ENCODE measurements around the gene ADCY3.
A peak's percentile ranks its signal among the peaks of the same experiment; 100 is the strongest.
"Not testable (repeated sequence)": the region's sequence is repeated elsewhere in the genome, so short reads cannot be mapped to it uniquely, and the experiment has no call there.

The ADCY3 gene

GRCh38 chr2:24805811-24806660, 114.0 kb downstream of the ADCY3 start:
- DNase-seq: not testable (repeated sequence)

DNA sequence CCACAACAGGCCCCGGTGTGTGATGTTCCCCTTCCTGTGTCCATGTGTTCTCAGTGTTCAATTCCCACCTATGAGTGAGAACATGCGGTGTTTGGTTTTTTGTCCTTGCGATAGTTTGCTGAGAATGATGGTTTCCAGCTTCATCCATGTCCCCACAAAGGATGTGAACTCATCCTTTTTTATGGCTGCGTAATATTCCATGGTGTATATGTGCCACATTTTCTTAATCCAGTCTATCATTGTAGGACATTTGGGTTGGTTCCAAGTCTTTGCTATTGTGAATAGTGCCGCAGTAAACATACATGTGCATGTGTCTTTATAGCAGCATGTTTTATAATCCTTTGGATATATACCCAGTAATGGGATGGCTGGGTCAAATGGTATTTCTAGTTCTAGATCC, 119.5 kb downstream of the ADCY3 start:
- not testable (repeated sequence) for DNase-seq

DNA sequence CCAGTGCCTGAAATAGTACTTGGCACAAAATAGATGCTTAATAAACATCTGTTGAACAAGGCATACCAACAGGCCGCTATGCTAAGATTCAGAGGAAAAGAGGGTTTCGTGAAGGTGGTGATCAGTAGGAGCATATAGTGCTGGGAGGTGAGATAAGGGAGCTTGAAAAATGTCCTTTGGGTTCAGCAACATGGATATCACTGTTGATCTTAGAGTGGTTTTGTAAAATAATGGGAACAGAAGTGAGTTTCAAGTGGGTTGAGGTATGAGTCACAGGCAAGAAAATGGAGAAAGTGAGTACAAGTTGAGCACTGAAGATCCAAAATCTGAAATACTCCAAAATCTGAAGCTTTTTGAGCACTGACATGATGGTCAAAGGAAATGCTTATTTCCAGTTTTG, 122.4 kb downstream of the ADCY3 start:
- DNase-seq: no peak

GRCh38 chr2:24793761-24794435, 126.1 kb downstream of the ADCY3 start:
- no peak for DNase-seq

DNA sequence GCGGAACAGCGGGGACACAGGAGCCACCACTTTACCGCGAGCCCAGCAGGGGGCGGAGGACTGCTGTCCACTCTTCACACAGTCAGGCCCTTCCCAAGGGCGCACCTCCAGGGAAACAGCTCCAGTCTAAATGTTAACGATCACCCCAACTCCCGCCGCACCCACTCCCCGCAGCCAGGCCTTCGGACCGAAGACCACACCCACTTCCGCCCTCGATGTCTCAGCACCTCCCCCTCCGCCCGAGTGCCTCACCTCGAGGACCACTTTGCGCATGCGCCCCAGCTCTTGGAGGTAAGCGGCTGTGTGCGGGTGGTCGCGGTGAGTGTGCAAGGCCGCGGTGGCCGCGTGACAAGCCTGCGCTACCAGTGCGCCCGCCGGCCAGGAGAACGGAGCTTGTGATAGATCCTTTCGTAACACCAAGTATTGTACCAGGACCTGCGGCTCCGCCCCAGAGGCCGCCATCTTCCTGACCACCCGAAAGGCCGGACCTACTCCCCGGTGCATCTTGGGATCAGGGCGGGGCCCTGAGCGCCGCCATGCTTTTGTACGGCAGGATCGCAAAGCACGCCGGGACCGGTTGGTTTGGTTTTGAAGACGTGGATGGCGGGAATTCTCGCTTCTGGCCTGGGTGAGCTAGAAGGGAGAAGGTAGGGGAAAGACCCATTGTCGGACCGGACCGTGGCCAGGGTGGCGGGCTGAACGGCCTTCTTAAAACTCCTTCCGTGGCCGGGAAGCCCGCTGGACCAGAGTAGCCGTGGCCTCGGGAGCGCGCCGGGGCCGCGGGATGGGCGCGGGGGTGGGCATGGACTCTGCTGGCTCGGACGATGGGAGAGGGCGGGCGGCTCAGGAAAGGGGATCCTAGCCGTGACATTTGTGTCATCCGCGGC, 126.9 kb downstream of the ADCY3 start, which contains the start of the genes CENPO and PTRHD1:
Gene CENPO (plus strand): TSS at position 552 of the 887 bp plus-strand sequence. CDS start 495 bp downstream, outside the sequence.
Gene PTRHD1 (minus strand): TSS at position 518 of the 887 bp plus-strand sequence. CDS start 14 bp downstream, at position 504.
- DNase-seq: peak; percentile 69

- no peak for DNase-seq
These were observed 127.5 kb downstream of the ADCY3 start for GRCh38 chr2:24792542-24792873.

DNA sequence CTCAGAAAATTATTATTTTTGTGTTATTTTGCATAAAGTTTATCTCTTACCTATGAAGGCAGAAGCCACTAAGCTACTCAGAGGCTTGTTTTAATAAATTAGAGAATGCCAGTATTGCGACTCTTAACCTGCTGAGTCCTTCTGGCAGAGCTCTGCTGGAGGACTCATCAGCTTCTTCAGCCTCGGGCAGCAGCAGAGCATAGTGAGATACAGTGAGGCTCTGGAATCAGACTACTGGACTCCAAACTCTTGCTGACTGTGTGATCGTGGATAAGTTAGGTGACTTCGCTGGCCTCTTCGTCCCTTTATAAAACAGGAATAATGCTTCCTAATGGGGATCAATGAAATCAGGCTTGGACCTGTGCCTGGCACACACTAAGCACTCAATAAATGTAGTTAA, 128.6 kb downstream of the ADCY3 start:
- no peak for DNase-seq

DNA sequence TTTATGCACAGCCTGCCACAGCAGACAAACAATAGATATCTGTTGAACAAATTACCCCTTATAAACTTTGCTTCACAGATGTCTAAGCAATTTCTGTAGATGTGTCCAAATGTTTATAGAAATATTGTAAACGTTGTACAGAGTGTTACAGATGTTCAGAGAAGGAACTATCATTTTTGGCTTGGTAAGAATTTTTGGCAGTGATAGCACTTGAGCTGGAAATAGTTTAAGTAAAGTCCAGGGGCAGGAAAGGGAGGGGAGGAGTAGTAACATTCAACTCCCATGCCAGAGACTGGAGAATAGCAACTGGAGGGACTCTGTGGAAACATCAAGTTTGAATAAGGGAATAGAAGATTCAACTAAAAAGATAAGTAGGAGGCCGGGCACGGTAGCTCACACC, 131.2 kb downstream of the ADCY3 start:
- DNase-seq: no peak

DNA sequence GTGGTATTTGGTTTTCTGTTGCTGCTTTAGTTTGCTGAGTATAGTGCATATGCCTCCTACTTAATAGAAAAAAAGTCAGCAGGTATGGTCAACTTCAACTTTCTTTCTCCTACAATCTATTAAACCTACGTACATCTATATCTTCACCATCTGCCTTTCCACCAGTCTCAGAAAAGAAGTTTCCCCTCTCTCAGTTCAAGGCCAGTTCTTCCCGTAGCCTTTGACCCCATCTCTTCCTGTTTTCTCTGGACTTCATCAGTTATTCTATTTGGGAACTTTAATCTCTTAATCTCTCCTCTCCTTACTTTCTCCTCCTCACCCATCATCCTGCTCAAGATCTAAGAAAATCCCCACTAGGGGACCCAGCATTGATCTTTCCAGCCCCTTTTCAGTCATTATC, 132.5 kb downstream of the ADCY3 start:
- DNase-seq: no peak

- DNase-seq: no peak
These were observed 134.2 kb downstream of the ADCY3 start for GRCh38 chr2:24785671-24786321.

DNA sequence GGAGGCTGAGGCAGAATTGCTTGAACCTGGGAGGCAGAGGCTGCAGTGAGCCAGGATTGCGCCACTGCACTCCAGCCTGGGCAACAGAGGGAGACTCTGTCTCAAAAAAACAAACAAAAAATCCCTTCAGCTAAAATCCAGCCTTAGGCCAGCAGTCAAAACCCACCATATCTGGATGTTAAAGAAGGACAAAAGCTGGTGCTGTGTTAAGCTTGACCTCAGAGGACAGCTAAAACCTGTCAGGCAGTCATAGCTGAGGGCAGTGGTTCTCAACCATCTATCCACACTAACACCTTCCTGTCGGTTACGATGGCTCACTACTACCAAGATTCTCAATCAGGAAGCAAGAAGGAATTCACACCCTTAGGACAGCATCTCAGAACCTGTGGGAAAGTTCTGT, 136.4 kb downstream of the ADCY3 start:
- DNase-seq: no peak

- no peak for DNase-seq
These were observed 140.9 kb downstream of the ADCY3 start for GRCh38 chr2:24779116-24779515.

DNA sequence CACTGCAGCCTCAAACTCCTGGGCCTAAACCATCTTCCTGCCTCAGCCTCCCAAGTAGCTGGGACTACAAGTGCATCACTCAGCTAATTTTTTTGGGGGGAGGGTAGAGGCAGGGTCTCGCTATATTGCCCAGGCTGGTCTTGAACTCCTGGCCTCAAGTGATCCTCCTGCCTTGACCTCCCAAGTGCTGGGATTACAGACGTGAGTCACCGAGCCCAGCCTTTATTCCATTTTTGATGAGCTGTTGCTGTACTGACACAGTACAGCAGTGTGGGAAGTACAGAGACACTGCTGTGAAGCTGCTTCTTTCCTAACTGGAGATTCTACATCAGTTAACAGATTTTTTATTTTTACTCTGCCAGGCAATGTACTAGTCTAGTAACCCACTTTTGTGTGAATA, 145.7 kb downstream of the ADCY3 start:
- no peak for DNase-seq

DNA sequence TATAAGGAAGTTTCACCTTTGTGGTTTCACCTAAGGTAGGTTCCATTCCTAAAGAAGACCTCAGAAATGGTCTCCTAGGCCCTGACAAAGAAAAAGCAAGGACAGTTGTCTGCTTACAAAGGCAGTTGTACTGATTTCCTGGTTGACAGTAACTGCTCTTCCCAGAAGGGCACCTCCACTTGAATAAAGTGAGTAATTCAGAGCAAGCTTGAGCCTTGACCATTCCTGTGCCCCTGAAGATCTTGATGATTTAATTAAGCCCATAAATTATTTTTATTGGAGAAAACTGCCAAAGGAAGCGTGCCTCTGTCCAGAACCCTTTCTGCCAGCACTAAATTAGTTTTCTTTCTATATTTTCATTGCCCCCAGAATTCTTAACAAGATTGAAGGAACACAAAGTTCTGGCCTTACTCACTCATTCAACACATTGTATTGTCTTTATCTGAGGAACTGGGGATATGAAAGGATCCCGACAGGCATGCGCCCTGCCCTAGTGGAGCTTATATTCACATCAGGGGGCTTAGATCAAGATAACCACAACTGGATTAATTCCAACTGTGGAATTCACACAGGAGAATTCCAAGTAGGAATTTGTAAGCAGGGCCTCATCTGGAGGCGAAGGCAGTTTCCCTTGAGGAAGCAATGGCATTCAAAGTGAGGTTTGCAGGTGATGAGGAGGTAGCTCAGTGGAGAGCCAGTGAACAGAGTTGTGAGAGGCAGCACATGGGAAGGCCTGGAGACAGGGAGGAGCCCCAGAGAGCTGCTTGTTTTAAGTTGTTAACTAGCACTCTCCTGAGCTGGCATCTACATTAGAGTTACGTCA, 148.1 kb downstream of the ADCY3 start:
- DNase-seq: no peak

DNA sequence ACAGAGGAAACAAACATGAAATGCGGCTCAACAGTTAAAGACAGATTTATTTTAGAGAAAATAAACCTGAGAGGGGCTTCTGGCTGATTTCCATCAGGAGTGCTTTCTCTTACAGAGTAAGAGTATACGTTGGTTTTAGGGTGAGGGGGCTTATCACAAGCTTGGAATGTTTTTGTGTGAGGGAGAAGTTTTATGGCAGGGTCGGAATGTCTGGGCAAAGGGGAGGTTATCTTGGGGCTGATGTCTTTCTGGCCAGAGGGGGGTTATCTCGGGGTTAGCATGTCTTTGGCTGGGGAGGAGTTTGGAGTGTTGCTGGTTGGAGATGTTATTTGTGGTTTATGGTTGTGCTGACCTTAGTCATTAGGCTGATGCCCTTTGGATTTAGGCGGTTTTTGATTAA, 149.0 kb downstream of the ADCY3 start:
- no peak for DNase-seq
